ENCODE measurements around the gene RARRES1.

- TF ChIP-seq SCRT1 (tag by site-specific recombination; IDR thresholded peaks at IDR 0.05; ENCODE audit: borderline replicate concordance) (no peak), ZNF701 (tag by site-specific recombination; IDR thresholded peaks at IDR 0.05) (no peak), ZNF354C (tag by site-specific recombination; IDR thresholded peaks at IDR 0.05; ENCODE audit: borderline replicate concordance, low read depth) (no peak), ZNF350 (tag by site-specific recombination; IDR thresholded peaks at IDR 0.05) (no peak), ZFP37 (tag by site-specific recombination; IDR thresholded peaks at IDR 0.05) (no peak), KLF9 (tag by site-specific recombination; IDR thresholded peaks at IDR 0.05; ENCODE audit: low read depth) (no peak), ZBTB21 (tag by site-specific recombination; IDR thresholded peaks at IDR 0.05) (no peak), ZBTB17 (tag by site-specific recombination; IDR thresholded peaks at IDR 0.05) (no peak), ZNF660 (tag by site-specific recombination; IDR thresholded peaks at IDR 0.05) (no peak)
- TF ChIP-seq, protein P1, sequence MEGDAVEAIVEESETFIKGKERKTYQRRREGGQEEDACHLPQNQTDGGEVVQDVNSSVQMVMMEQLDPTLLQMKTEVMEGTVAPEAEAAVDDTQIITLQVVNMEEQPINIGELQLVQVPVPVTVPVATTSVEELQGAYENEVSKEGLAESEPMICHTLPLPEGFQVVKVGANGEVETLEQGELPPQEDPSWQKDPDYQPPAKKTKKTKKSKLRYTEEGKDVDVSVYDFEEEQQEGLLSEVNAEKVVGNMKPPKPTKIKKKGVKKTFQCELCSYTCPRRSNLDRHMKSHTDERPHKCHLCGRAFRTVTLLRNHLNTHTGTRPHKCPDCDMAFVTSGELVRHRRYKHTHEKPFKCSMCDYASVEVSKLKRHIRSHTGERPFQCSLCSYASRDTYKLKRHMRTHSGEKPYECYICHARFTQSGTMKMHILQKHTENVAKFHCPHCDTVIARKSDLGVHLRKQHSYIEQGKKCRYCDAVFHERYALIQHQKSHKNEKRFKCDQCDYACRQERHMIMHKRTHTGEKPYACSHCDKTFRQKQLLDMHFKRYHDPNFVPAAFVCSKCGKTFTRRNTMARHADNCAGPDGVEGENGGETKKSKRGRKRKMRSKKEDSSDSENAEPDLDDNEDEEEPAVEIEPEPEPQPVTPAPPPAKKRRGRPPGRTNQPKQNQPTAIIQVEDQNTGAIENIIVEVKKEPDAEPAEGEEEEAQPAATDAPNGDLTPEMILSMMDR (tag by site-specific recombination; IDR thresholded peaks at IDR 0.05): no peak
Observed at GRCh38 chr3:158747417-158747816, 15.2 kb upstream of the RARRES1 start.
